ENCODE measurements around the gene CRNKL1. TPM values are rescaled to one million over a fixed set of nuclear protein-coding genes. Genes with fewer than 3 reads are reported as not detected.

The CRNKL1 gene
- total and polyA plus RNA-seq, 2 donors (not counting 3 experiments of a cell fraction or from before 2014, with no cell fraction given), result 4.9 to 22.3 TPM

GRCh38 chr20:20031790-20032189 lies 20.5 kb downstream of the CRNKL1 start:
- no TSS peak for BruUV-seq (replicated peaks)
- CTCF ChIA-PET, result interaction anchor here (1.1 kb wide), 1 partner anchor 10 kb away, joined by 3 read pairs; no protein-coding TSS in a partner anchor
- intact Hi-C loops (cut with micrococcal nuclease), result no loop called here
- no peak overlapping the region for H3K4me3 ChIP-seq (replicated peaks in 1 of 3; ENCODE audit: insufficient read depth in 1 of 3, low read depth in 1 of 3, low read length in 3 of 3)
- H3K36me3 ChIP-seq (ENCODE audit: control insufficient read depth in 2 of 2, extremely low read depth in 1 of 2, insufficient read depth in 2 of 2, low read length in 2 of 2), result peaks cover 12 to 46% of the 10 kb centered on the region in 2 experiments
- H3K9me1 ChIP-seq (replicated peaks; ENCODE audit: control insufficient read depth, extremely low read depth, insufficient read depth, low read length), result no peaks in the 10 kb centered on the region
- DNase-seq (ENCODE audit: low read depth, low spot score) (no peak), FAIRE-seq (no peak)
- H3K9me3 ChIP-seq (replicated peaks; ENCODE audit: control insufficient read depth, insufficient read depth, low read length), result no peaks in the 10 kb centered on the region
- H4K20me1 ChIP-seq (replicated peaks; ENCODE audit: control insufficient read depth, extremely low read depth, insufficient read depth, low read length), result peaks cover 3% of the 10 kb centered on the region
- H2AFZ ChIP-seq (ENCODE audit: low read depth, low read length), result no peak overlapping the region
- H3K4me2 ChIP-seq (ENCODE audit: insufficient read depth, low read length), result no peak overlapping the region
- dilution Hi-C loops (cut with MboI; ENCODE audit: extremely low pct_ligation_motif_present, low sequenced_read_pairs), result no loop called here
- H3K27me3 ChIP-seq (ENCODE audit: control insufficient read depth in 2 of 2, insufficient read depth in 2 of 2, low read length in 2 of 2), result no peaks in the 10 kb centered on the region
- TF ChIP-seq JUN (IDR thresholded peaks at IDR 0.05; ENCODE audit: borderline replicate concordance, insufficient read depth, insufficient read length, low read depth) (no peak), EZH2 (IDR thresholded peaks at IDR 0.05; ENCODE audit: borderline replicate concordance, low read depth, low read length, severe bottlenecking) (no peak), FOS (IDR thresholded peaks at IDR 0.05; ENCODE audit: borderline replicate concordance, insufficient read depth, low read length) (no peak), POLR2A (IDR thresholded peaks at IDR 0.05; ENCODE audit: low read depth, low read length) (no peak), MYC (IDR thresholded peaks at IDR 0.05; ENCODE audit: low read depth, low read length) (no peak), GATA2 (IDR thresholded peaks at IDR 0.05; ENCODE audit: insufficient read depth, insufficient read length, low read depth, low read length) (no peak), CTCF (IDR thresholded peaks at IDR 0.05; ENCODE audit: extremely low read depth in 1 of 2, insufficient read depth in 1 of 2, low read depth in 1 of 2, low read length in 2 of 2) (no peak), POLR2AphosphoS5 (IDR thresholded peaks at IDR 0.05; ENCODE audit: insufficient read depth, low read depth, low read length) (no peak)
- TF ChIP-seq, protein P1, sequence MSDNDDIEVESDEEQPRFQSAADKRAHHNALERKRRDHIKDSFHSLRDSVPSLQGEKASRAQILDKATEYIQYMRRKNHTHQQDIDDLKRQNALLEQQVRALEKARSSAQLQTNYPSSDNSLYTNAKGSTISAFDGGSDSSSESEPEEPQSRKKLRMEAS (IDR thresholded peaks at IDR 0.05; ENCODE audit: insufficient read depth, insufficient read length), result no peak
- no peak overlapping the region for H3K27ac ChIP-seq (ENCODE audit: insufficient read depth, low read depth, low read length)
- POLR2A ChIA-PET, result no interaction called here
- H3K79me2 ChIP-seq (ENCODE audit: control insufficient read depth, insufficient read depth, low read length), result peaks cover 11% of the 10 kb centered on the region
- no peaks in the 10 kb centered on the region for H3K4me1 ChIP-seq (ENCODE audit: control insufficient read depth, extremely low read depth, insufficient read depth, low read length)
- H3K9ac ChIP-seq (replicated peaks; ENCODE audit: extremely low read depth, insufficient read depth, low read length), result no peak overlapping the region

All from endothelial cell of umbilical vein (primary cell).